HepG2 (cell line): ENCODE results near the gene MTHFSD. TPM values are rescaled to one million over a fixed set of nuclear protein-coding genes. Genes with fewer than 3 reads are reported as not detected.

Experiments used
- ATAC-seq: fragments of 200-7000 bp; cut with Tn5 transposase; 3 replicates; pipeline ENCODE4 v1.9.1; 2020; ENCODE audit warnings: mild to moderate bottlenecking, moderate library complexity
- BruUV-seq: library from RNA; stranded (reverse); fragments of 400-500 nt; replicated peaks from 2 replicates; lab custom pipeline; 2021; lab: Mats Ljungman, UMichigan
- CTCF ChIA-PET: fragments of 300-600 bp; formaldehyde crosslinking; extraction: SDS; loops from one replicate; lab custom pipeline; 2021; ENCODE audit warnings: low total read pairs, inconsistent platforms, low intra/inter-chr PET ratio; lab: Yijun Ruan, JAX
- POLR2A ChIA-PET: fragments of 350-600 bp; sonication (Branson Sonifier 250); formaldehyde crosslinking; loops from one replicate; lab custom pipeline; 2020; ENCODE audit warnings: antibody characterized with exemption, inconsistent platforms; lab: Yijun Ruan, JAX
- DNase-seq: peaks from one replicate; pipeline ENCODE4 v3.0.0-alpha.2; 2015; ENCODE audit warnings: low spot score
- FAIRE-seq: peaks from 3 replicates; lab custom pipeline; 2011; peaks lifted over from hg19 to GRCh38; lab: Jason Lieb, UNC
- H2AFZ ChIP-seq: one replicate; pipeline ENCODE4 v1.6.1; 2011; ENCODE audit warnings: low read length, inconsistent platforms
- H3K27ac ChIP-seq: fragments of 300-600 bp; 3 replicates; pipeline ENCODE4 v1.8.0; 2011; ENCODE audit warnings: mixed run types, mild to moderate bottlenecking, mixed read lengths, low read length, inconsistent platforms; ENCODE audit not compliant: insufficient read depth; ENCODE audit errors: extremely low read length
- H3K27me3 ChIP-seq, 2 experiments: fragments of 200-600 bp in 1 of 2; 2 replicates in 1 of 2; 3 replicates in 1 of 2; pipeline versions ENCODE4 v1.6.0 to v1.8.0; 2011; ENCODE audit warnings: low read length in 2 of 2, mild to moderate bottlenecking in 2 of 2, moderate library complexity in 2 of 2, inconsistent platforms in 1 of 2; ENCODE audit not compliant: insufficient read depth in 2 of 2, control insufficient read depth in 1 of 2
- H3K36me3 ChIP-seq, 2 experiments: fragments of 200-600 bp in 1 of 2; replicated peaks in 1 of 2; 2 replicates in 1 of 2; 3 replicates in 1 of 2; pipeline versions ENCODE4 v1.5.1 to v1.8.0; 2011; ENCODE audit warnings: low read length in 2 of 2, inconsistent platforms in 1 of 2; ENCODE audit not compliant: insufficient read depth in 2 of 2, control insufficient read depth in 1 of 2
- H3K4me1 ChIP-seq: 2 replicates; pipeline ENCODE4 v1.5.1; 2012; ENCODE audit warnings: low read length, inconsistent platforms; ENCODE audit not compliant: insufficient read depth
- H3K4me2 ChIP-seq: 2 replicates; pipeline ENCODE4 v1.6.0; 2011; ENCODE audit warnings: low read depth, low read length, inconsistent platforms
- H3K4me3 ChIP-seq, 3 experiments: fragments of 200-600 bp in 1 of 3; sonication (generic), shearing (Covaris generic) in 1 of 3; replicated peaks in 1 of 3; 2 replicates each; pipeline ENCODE4 v1.5.1; 2011 to 2016; ENCODE audit warnings: low read length in 3 of 3, inconsistent platforms in 2 of 3, low read depth in 2 of 3, mild to moderate bottlenecking in 2 of 3, control low read depth in 1 of 3, mixed read lengths in 1 of 3; ENCODE audit not compliant: insufficient read depth in 1 of 3
- H3K79me2 ChIP-seq: one replicate; pipeline ENCODE4 v1.6.1; 2011; ENCODE audit warnings: low read length, inconsistent platforms; ENCODE audit not compliant: insufficient read depth
- H3K9ac ChIP-seq: 2 replicates; pipeline ENCODE4 v1.6.0; 2011; ENCODE audit warnings: mild to moderate bottlenecking, low read depth, low read length, inconsistent platforms; ENCODE audit not compliant: insufficient read depth
- H3K9me3 ChIP-seq: 2 replicates; pipeline ENCODE4 v1.5.1; 2012; ENCODE audit warnings: mild to moderate bottlenecking, low read length
- H4K20me1 ChIP-seq: 2 replicates; pipeline ENCODE4 v1.6.0; 2011; ENCODE audit warnings: inconsistent platforms, mild to moderate bottlenecking, low read length, moderate library complexity; ENCODE audit not compliant: insufficient read depth
- HMG20A ChIP-seq: IDR thresholded peaks from 2 replicates; pipeline ENCODE4 v1.6.1; 2016; ENCODE audit warnings: borderline replicate concordance
- SAFB2 ChIP-seq: sonication (generic); formaldehyde crosslinking; IDR thresholded peaks from 2 replicates; pipeline ENCODE4 v1.5.1; 2020; ENCODE audit warnings: missing genetic modification reagents, low read depth, mild to moderate bottlenecking, borderline replicate concordance
- SP140L ChIP-seq: sonication (generic); formaldehyde crosslinking; IDR thresholded peaks from 2 replicates; pipeline ENCODE4 v1.4.0; 2020; ENCODE audit warnings: missing genetic modification reagents, borderline replicate concordance
- ZNF337 ChIP-seq: sonication (generic); formaldehyde crosslinking; IDR thresholded peaks from 2 replicates; pipeline ENCODE4 v1.5.1; 2020; ENCODE audit warnings: missing genetic modification reagents, low read depth, mild to moderate bottlenecking, borderline replicate concordance
- WGBS: methylation state at CpG from one replicate; pipeline ENCODE4 v1.1.6; 2017; ENCODE audit warnings: low lambda C conversion rate; 5-methylcytosine and 5-hydroxymethylcytosine counted together
- in situ Hi-C: cut with HindIII; loops from 2 replicates; pipeline ENCODE4 v1.10.0; 2017; ENCODE audit warnings: low pct_unique_long_range_greater_than_20kb; ENCODE audit not compliant: extremely low pct_ligation_motif_present
- intact Hi-C: fragments of 100-400 bp; cut with micrococcal nuclease; formaldehyde crosslinking; loops from one replicate; pipeline ENCODE4 v1.10.0; 2022; ENCODE audit not compliant: unreplicated experiment
- polyA plus RNA-seq, 8 experiments: library from polyadenylated mRNA; depleted of rRNA in 3 of 8; stranded (reverse) in 7 of 8; unstranded in 1 of 8; fragments of >200 nt; fragmentation: Illumina TruSeq in 4 of 8; extraction: Trizol in 4 of 8; gene quantifications; 2 replicates each; pipeline versions ENCODE4 v1.2.1 to v1.2.3, GENCODE V29; 2011 to 2016; ENCODE audit warnings: low read depth in 4 of 8, missing spikeins in 1 of 8, mixed read lengths in 1 of 8; ENCODE audit not compliant: insufficient read depth in 1 of 8
- total RNA-seq, 5 experiments: library from RNA; depleted of rRNA; stranded (reverse); fragments of >200 nt; fragmentation: Illumina TruSeq; extraction: Trizol; gene quantifications; 2 replicates each; pipeline ENCODE4 v1.2.3, GENCODE V29; 2016; ENCODE audit warnings: low read depth in 1 of 5
- TF ChIP-seq, protein P1 (sequence below): sonication (generic); formaldehyde crosslinking; IDR thresholded peaks from 2 replicates; pipeline ENCODE4 v1.8.1; 2022; ENCODE audit warnings: low read depth, mild to moderate bottlenecking, missing genetic modification reagents
- TF ChIP-seq, protein P2 (sequence below): IDR thresholded peaks from 2 replicates; pipeline ENCODE4 v1.6.1; 2016; ENCODE audit warnings: mild to moderate bottlenecking

MTHFSD gene
- total and polyA plus RNA-seq, 2 of the 13 experiments (the other 11 are each of a cell fraction or from before 2014, with no cell fraction given): 14.2 to 16.3 TPM

DNA sequence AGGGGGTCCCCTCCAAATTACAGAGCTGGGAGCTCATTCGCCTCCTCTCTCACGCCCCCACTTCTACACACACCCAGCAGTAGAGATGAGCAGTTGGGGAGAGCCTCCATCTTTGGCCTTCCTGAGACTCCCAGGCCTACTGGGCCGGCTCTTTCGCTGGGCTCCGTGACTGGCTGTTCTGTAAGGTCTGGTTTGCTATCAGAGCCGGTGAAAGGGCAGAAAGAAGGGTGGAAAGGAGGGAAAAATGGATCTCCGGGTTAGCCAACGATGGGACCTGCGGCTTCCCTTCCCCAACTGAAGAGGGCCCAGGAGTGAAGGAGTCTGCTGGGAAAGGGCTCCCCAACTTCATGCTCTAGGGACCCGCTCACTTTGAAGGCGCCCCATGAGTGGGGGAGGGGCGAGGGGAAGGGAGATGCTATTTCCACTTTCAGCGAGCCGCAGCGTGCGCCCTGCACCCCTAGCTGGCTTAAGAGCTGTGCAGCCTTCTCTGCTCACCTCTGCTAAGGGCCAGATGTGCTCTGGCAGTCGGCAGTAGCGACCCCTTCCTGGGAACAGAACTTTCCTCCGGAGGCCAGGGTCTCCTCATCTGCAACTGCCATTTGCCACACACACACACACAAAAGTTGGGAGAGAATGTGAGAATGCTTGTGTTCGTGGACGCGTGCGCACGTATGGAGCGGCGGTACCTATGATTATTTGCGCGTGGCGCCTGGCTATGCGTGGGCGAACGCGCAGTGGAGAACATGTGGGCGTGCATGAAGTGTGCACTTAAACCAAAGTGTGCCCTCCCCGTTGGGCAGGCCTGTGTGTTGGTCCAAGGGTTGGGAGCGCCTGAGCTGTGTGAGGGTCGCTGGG, 47.6 kb downstream of the MTHFSD start:
- no peak overlapping the region for H3K4me2 ChIP-seq
- peaks cover 4% of the 10 kb centered on the region; the same call in 1 of the 2 replicates for H3K4me1 ChIP-seq
- in situ Hi-C loops (loop anchor here (25.0 kb wide), 1 partner anchor 695 kb away; no protein-coding TSS in a partner anchor), intact Hi-C loops (no loop called here)
- TF ChIP-seq, protein P1, sequence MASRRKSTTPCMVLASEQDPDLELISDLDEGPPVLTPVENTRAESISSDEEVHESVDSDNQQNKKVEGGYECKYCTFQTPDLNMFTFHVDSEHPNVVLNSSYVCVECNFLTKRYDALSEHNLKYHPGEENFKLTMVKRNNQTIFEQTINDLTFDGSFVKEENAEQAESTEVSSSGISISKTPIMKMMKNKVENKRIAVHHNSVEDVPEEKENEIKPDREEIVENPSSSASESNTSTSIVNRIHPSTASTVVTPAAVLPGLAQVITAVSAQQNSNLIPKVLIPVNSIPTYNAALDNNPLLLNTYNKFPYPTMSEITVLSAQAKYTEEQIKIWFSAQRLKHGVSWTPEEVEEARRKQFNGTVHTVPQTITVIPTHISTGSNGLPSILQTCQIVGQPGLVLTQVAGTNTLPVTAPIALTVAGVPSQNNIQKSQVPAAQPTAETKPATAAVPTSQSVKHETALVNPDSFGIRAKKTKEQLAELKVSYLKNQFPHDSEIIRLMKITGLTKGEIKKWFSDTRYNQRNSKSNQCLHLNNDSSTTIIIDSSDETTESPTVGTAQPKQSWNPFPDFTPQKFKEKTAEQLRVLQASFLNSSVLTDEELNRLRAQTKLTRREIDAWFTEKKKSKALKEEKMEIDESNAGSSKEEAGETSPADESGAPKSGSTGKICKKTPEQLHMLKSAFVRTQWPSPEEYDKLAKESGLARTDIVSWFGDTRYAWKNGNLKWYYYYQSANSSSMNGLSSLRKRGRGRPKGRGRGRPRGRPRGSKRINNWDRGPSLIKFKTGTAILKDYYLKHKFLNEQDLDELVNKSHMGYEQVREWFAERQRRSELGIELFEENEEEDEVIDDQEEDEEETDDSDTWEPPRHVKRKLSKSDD (CRISPR knock-in tag): no peak
- TF ChIP-seq, protein P2, sequence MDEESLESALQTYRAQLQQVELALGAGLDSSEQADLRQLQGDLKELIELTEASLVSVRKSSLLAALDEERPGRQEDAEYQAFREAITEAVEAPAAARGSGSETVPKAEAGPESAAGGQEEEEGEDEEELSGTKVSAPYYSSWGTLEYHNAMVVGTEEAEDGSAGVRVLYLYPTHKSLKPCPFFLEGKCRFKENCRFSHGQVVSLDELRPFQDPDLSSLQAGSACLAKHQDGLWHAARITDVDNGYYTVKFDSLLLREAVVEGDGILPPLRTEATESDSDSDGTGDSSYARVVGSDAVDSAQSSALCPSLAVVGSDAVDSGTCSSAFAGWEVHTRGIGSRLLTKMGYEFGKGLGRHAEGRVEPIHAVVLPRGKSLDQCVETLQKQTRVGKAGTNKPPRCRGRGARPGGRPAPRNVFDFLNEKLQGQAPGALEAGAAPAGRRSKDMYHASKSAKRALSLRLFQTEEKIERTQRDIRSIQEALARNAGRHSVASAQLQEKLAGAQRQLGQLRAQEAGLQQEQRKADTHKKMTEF (CRISPR knock-in tag): no peak
- TF ChIP-seq ZNF337 (CRISPR knock-in tag) (no peak), HMG20A (CRISPR knock-in tag) (no peak), SAFB2 (CRISPR knock-in tag) (no peak), SP140L (CRISPR knock-in tag) (no peak)
- H3K27me3 ChIP-seq: peaks cover 29 to 92% of the 10 kb centered on the region in 2 experiments
- no TSS peak for BruUV-seq
- H3K9me3 ChIP-seq: no peaks in the 10 kb centered on the region
- H2AFZ ChIP-seq: no peak overlapping the region
- ATAC-seq: no peak
- H3K27ac ChIP-seq: no peak overlapping the region
- H3K79me2 ChIP-seq: no peaks in the 10 kb centered on the region
- H3K36me3 ChIP-seq: no peaks in the 10 kb centered on the region
- ChIA-PET POLR2A (no interaction called here), CTCF (no interaction called here)
- H3K4me3 ChIP-seq: no peak overlapping the region
- no peaks in the 10 kb centered on the region; the same call in 1 of the 2 replicates for H4K20me1 ChIP-seq
- 60% methylated on average over 31 of the region's 37 CpGs for WGBS
- no peak overlapping the region for H3K9ac ChIP-seq
- no peak for DNase-seq
- FAIRE-seq: no peak
